Spleen (tissue), 13 donors: ENCODE results near the gene ZNHIT6. TPM values are rescaled to one million over a fixed set of nuclear protein-coding genes. Genes with fewer than 3 reads are reported as not detected.
A peak's percentile ranks its signal among the peaks of the same experiment; 100 is the strongest.

ENCODE experiments used
- DNase-seq: peaks from one replicate; pipeline ENCODE4 v3.0.0-alpha.2; 2020
- H3K27ac ChIP-seq, 8 donors: fragments of 200-600 bp; sonication (generic) in 7 of 8; 1 replicate in 4 of 8; 2 replicates in 4 of 8; pipeline versions ENCODE4 v1.5.0 to v1.8.0; 2016 to 2021; ENCODE audit warnings: inconsistent platforms in 4 of 8, mild to moderate bottlenecking in 4 of 8, moderate library complexity in 1 of 8
- H3K27me3 ChIP-seq, 7 donors: fragments of 200-600 bp; sonication (generic) in 6 of 7; replicated peaks in 1 of 7; 1 replicate in 4 of 7; 2 replicates in 3 of 7; pipeline versions ENCODE4 v1.5.0 to v1.8.0; 2016 to 2021; ENCODE audit warnings: inconsistent platforms in 3 of 7, mild to moderate bottlenecking in 1 of 7
- H3K36me3 ChIP-seq, 6 donors: fragments of 200-600 bp; sonication (generic) in 5 of 6; 1 replicate in 4 of 6; 2 replicates in 2 of 6; pipeline versions ENCODE4 v1.5.0 to v1.8.0; 2016 to 2021; ENCODE audit warnings: inconsistent platforms in 2 of 6
- H3K4me1 ChIP-seq, 6 donors: fragments of 200-600 bp; sonication (generic) in 5 of 6; 1 replicate in 3 of 6; 2 replicates in 3 of 6; pipeline versions ENCODE4 v1.5.0 to v1.8.0; 2016 to 2021; ENCODE audit warnings: inconsistent platforms in 3 of 6
- H3K4me3 ChIP-seq, 8 donors: fragments of 200-600 bp; sonication (generic) in 7 of 8; 1 replicate in 4 of 8; 2 replicates in 4 of 8; pipeline versions ENCODE4 v1.5.0 to v1.8.0; 2016 to 2021; ENCODE audit warnings: inconsistent platforms in 4 of 8, mild to moderate bottlenecking in 4 of 8, moderate library complexity in 2 of 8
- H3K9me3 ChIP-seq, 8 donors: fragments of 200-600 bp; sonication (generic) in 7 of 8; 1 replicate in 4 of 8; 2 replicates in 4 of 8; pipeline versions ENCODE4 v1.5.0 to v1.8.0; 2016 to 2021; ENCODE audit warnings: inconsistent platforms in 4 of 8
- CTCF ChIP-seq, 11 experiments: fragments of 200-600 bp in 7 of 11; fragments of 450-650 bp in 4 of 11; sonication (generic) in 4 of 11; IDR thresholded peaks in 8 of 11; conservative IDR thresholded peaks in 3 of 11; 1 replicate in 7 of 11; 2 replicates in 4 of 11; pipeline versions ENCODE4 v1.4.0 to v1.8.0; 2016 to 2021; ENCODE audit warnings: antibody characterized with exemption in 11 of 11, inconsistent platforms in 4 of 11, mild to moderate bottlenecking in 1 of 11
- POLR2A ChIP-seq, 3 donors: fragments of 450-650 bp; IDR thresholded peaks; one replicate each; pipeline ENCODE4 v1.5.1; 2017; ENCODE audit warnings: antibody characterized with exemption in 3 of 3, mild to moderate bottlenecking in 1 of 3
- POLR2AphosphoS5 ChIP-seq, 3 donors: sonication (generic); formaldehyde crosslinking; IDR thresholded peaks; one replicate each; pipeline ENCODE4 v1.5.1; 2017; ENCODE audit warnings: antibody characterized with exemption in 3 of 3
- WGBS, 5 donors: extraction: QIAGEN DNeasy Blood & Tissue Kit in 3 of 5; methylation state at CpG; one replicate each; pipeline versions ENCODE4 v1.1.5 to v1.1.7; 2013 to 2018; 5-methylcytosine and 5-hydroxymethylcytosine counted together
- intact Hi-C: fragments of 100-400 bp; cut with DNase I; formaldehyde crosslinking; loops from one replicate; pipeline ENCODE4 v1.15.0; 2023; ENCODE audit warnings: low total_unique reads
- long read RNA-seq, 2 donors: transcript quantifications; one replicate each; lab custom pipeline, GENCODE V29; 2026
- polyA plus RNA-seq, 3 donors: library from polyadenylated mRNA; stranded (reverse); fragments of 200-250 nt; gene quantifications; one replicate each; pipeline ENCODE4 v1.2.1, GENCODE V29; 2013
- total RNA-seq, 7 donors: library from RNA; depleted of rRNA in 3 of 7; stranded (reverse); fragments of >200 nt in 3 of 7; fragmentation: NEBNext Ultra II Directional in 4 of 7; extraction: Animal tissue kit (Norgen Biotek cat#: 25700) in 4 of 7; gene quantifications; one replicate each; pipeline versions ENCODE4 v1.1.0 to v1.2.1, GENCODE V29; 2016 to 2021
- donor health status: healthy with polysubstance abuse.
- donor health status: DM: no; HTN: no; CAD: no; lungs with moderate emphysema.
- donor health status: DM: no; HTN: no; CAD: no.
- donor health status: Bipolar disorder and iron deficiency.
- donor health status: healthy.
- donor health status: DM: no; HTN: no; CAD: no.
- donor health status: DM: yes; HTN: yes; CAD: no.

The ZNHIT6 gene
- total RNA-seq (10 to 100 TPM in 5 of 7 donors, 1 to 10 TPM in 2; 9.0 to 17.2 (median 15.2) TPM), polyA plus RNA-seq (10 to 100 TPM in 1 of 3 donors, 1 to 10 TPM in 2; 6.2 to 10.0 (median 7.7) TPM)
- long read RNA-seq, donor 1, partial matches to known transcripts, result 0 of 3 reads
- long read RNA-seq, donor 1, other reads (novel, unspliced or antisense), result 0 of 3 reads
- long read RNA-seq, donor 2, partial matches to known transcripts, result 9 of 10 reads
- long read RNA-seq, donor 2, other reads (novel, unspliced or antisense), result 0 of 10 reads

GRCh38 chr1:85707990-85708828 is at the start of gene ZNHIT6:
TSS of gene ZNHIT6 (minus strand) at chr1:85708433. CDS start at chr1:85708284, 149 bp downstream.
- intact Hi-C loops, result no loop called here
- Histone ChIP-seq H3K27me3 (peaks cover 0 to 4% (median 0%) of the 10 kb centered on the region in 7 donors), H3K9me3 (no peaks in the 10 kb centered on the region), H3K4me1 (peaks cover 8 to 43% (median 28%) of the 10 kb centered on the region in 6 donors), H3K27ac (peak within 1 kb of the TSS; percentile 70 to 89 (median 86)), H3K36me3 (peaks cover 0 to 30% (median 16%) of the 10 kb centered on the region in 6 donors), H3K4me3 (peak within 1 kb of the TSS; percentile 53 to 80 (median 73))
- WGBS, 5 donors, result 2 to 3% (median 2%) methylated on average over 20 to 35 of the region's 35 CpGs
- DNase-seq, result peak; percentile 96
- TF ChIP-seq POLR2AphosphoS5 (IDR thresholded peaks at IDR 0.05) (peak; percentile 83 to 90 (median 87)), POLR2A (IDR thresholded peaks at IDR 0.05) (peak in 1 of 3 donors; percentile 51), CTCF (IDR thresholded peaks at IDR 0.05 in 8 of 11, conservative IDR thresholded peaks at IDR 0.05 in 3 of 11) (peak in 8 of 11 experiments; percentile 31 to 70 (median 50))

GRCh38 chr1:85756864-85757263 is 48.6 kb upstream of the ZNHIT6 start:
- Histone ChIP-seq H3K27ac (no peak overlapping the region), H3K27me3 (no peaks in the 10 kb centered on the region), H3K4me1 (no peaks in the 10 kb centered on the region), H3K9me3 (peaks cover 0 to 22% (median 15%) of the 10 kb centered on the region in 8 donors), H3K4me3 (no peak overlapping the region), H3K36me3 (no peaks in the 10 kb centered on the region)
- no peak for DNase-seq
- intact Hi-C loops, result no loop called here
- 81 to 90% (median 84%) methylated on average over 5 of the region's 5 CpGs for WGBS, 5 donors
- TF ChIP-seq POLR2AphosphoS5 (IDR thresholded peaks at IDR 0.05), result no peak
- TF ChIP-seq CTCF (IDR thresholded peaks at IDR 0.05 in 8 of 11, conservative IDR thresholded peaks at IDR 0.05 in 3 of 11), result no peak
- TF ChIP-seq POLR2A (IDR thresholded peaks at IDR 0.05), result no peak

GRCh38 chr1:85748120-85748519 is 39.9 kb upstream of the ZNHIT6 start:
- H3K36me3 ChIP-seq, result no peaks in the 10 kb centered on the region
- WGBS, 5 donors, result 0 to 81% (median 40%) methylated on average over 1 of the region's 1 CpG
- intact Hi-C loops, result no loop called here
- DNase-seq, result no peak
- TF ChIP-seq POLR2A (IDR thresholded peaks at IDR 0.05) (no peak), CTCF (IDR thresholded peaks at IDR 0.05 in 8 of 11, conservative IDR thresholded peaks at IDR 0.05 in 3 of 11) (no peak), POLR2AphosphoS5 (IDR thresholded peaks at IDR 0.05) (no peak)
- no peaks in the 10 kb centered on the region for H3K9me3 ChIP-seq
- no peaks in the 10 kb centered on the region for H3K4me1 ChIP-seq
- no peaks in the 10 kb centered on the region for H3K27me3 ChIP-seq
- no peak overlapping the region for H3K27ac ChIP-seq
- H3K4me3 ChIP-seq, result no peak overlapping the region

- H3K27me3 ChIP-seq, result no peaks in the 10 kb centered on the region
- intact Hi-C loops, result no loop called here
- no peak overlapping the region for H3K27ac ChIP-seq
- no peaks in the 10 kb centered on the region for H3K9me3 ChIP-seq
- TF ChIP-seq POLR2A (IDR thresholded peaks at IDR 0.05) (no peak), CTCF (IDR thresholded peaks at IDR 0.05 in 8 of 11, conservative IDR thresholded peaks at IDR 0.05 in 3 of 11) (no peak), POLR2AphosphoS5 (IDR thresholded peaks at IDR 0.05) (no peak)
- H3K36me3 ChIP-seq, result no peaks in the 10 kb centered on the region
- H3K4me1 ChIP-seq, result no peaks in the 10 kb centered on the region
- no peak overlapping the region for H3K4me3 ChIP-seq
- no peak for DNase-seq
- 83 to 91% (median 86%) methylated on average over 3 of the region's 3 CpGs for WGBS, 5 donors
Observed at GRCh38 chr1:85746777-85747176, 38.5 kb upstream of the ZNHIT6 start.
